ENCODE data around the gene ANAPC4. TPM values are rescaled to one million over a fixed set of nuclear protein-coding genes. Genes with fewer than 3 reads are reported as not detected.
"Not testable (repeated sequence)": the region's sequence is repeated elsewhere in the genome, so short reads cannot be mapped to it uniquely, and the experiment has no call there.

The ANAPC4 gene
- total RNA-seq, 1 donor from 2014 or later: 18.2 TPM

DNA sequence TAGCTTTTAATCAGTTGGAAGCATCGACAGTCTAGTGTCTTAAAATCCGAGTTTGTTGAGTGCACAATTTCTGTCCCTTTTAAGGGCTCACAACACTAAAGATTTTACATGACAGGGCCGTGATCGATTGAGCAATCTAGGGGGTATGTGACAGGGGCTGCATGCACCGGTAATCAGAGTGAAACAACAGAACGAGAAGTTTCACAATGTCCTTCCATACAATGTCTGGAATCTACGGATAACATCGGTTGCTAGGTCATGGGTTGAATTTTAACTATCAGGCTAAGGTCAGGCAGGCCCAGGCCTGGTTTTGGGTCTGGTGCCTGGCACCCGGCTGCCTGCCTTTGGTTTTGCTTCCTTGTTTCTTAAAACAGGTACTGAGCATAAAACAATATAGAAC lies 4.5 kb upstream of the ANAPC4 start:
- DNase-seq (ENCODE audit: extremely low read depth, low read depth, low spot score): not testable (repeated sequence)

DNA sequence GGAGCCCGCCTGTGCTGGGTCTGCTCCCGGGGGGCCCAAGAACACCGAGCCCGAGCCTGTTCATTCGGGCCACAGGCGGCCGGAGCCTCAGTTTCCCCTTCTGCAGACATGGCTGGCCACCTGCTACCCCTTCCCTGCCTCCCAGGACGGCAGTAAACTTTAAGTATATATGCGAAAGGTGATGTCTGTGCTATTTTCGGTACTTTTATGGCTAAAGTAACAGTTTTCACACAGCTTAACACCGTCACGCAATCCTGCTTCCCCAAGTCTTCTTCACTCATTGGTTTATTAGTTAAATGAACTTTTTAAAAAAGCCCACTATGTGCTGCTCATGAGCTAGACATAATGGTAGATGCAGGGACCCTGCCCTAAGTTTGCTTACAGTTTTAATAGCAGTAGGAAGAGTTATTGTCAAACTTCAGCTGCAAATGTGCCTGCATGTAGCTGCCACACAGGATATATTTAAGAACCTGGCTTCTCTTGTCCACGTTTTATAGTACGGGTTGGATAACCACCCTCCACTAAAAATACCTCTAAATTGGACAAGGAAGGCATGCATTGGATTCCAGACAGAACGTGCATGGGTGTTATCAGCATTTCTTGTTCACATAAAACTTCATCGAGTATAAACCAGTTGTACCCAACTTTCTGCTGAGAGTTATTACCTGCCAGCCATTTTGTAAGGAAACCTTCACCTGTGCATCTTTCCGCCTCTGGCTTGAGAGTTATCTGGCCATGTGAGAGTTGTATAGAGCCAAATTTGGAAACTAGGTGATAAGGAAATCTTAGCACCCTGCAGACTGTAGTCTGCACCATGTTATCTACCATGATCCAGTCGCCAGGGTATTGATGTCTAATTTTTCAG lies 741 bp downstream of the ANAPC4 start:
- no peak for DNase-seq (ENCODE audit: extremely low read depth, low read depth, low spot score)

- DNase-seq (ENCODE audit: extremely low read depth, low read depth, low spot score): no peak
These were observed 1.3 kb downstream of the ANAPC4 start for GRCh38 chr4:25378437-25378743.

DNA sequence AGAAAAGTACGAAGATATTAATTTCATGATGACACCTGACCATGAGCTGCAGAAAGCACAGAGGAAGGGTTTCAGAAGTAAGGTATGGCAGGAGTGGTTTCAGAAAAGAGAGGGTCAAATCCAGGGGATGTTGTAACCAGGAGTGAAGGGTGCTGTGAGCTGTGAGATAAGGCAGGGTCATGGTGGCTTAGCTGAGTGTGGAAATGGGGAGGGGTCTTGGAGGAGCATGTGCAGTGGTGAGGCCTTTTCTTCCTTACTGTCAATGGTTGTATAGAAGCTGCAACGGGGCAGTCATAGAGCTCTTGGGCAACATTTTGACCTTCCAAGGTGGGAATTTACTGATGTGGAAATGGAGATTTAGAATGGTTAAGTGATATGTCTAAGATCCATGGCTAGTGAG lies 2.5 kb downstream of the ANAPC4 start:
- DNase-seq (ENCODE audit: extremely low read depth, low read depth, low spot score): no peak

DNA sequence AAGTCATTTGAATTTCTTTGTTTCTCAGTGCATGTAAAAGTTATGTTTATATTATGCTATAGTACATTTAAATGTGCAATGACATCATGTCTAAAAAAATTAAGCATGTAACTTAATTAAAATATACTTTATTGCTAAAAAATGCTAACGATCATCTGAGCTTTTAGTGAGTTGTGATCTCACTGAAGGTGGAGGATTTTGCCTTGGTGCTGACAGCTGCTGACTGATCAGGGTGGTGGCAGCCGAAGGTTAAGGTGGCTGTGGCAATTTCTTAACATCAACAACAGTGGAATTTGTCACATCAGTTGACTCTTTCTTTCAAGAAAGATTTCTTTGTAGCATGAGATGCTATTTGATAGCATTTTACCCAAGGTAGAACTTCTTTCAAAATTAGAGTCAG lies 6.6 kb downstream of the ANAPC4 start:
- no peak for DNase-seq (ENCODE audit: extremely low read depth, low read depth, low spot score)

GRCh38 chr4:25386926-25387325 lies 9.9 kb downstream of the ANAPC4 start:
- no peak for DNase-seq (ENCODE audit: extremely low read depth, low read depth, low spot score)

DNA sequence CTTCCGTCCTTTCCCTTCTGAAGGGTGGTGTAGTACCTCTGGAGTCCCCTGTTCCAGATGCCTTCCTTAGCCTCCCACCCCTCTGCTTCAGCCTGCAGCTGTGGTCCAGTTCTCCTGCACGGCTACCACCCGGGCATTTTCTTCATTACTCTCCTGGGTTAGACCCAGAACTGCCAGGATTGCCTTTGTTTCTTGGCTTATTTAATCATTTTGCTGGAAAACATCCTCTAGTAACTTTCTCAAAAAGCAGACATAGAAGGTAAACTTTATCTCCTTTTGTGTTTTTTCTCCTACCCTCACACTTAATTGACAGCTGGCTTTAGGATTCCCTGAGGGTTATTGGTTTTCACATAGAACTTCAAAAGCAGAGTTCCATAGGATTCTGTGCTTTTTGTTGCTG lies 20.2 kb downstream of the ANAPC4 start:
- DNase-seq (ENCODE audit: extremely low read depth, low read depth, low spot score): no peak

GRCh38 chr4:25399510-25399909 lies 22.4 kb downstream of the ANAPC4 start:
- DNase-seq (ENCODE audit: extremely low read depth, low read depth, low spot score): no peak

DNA sequence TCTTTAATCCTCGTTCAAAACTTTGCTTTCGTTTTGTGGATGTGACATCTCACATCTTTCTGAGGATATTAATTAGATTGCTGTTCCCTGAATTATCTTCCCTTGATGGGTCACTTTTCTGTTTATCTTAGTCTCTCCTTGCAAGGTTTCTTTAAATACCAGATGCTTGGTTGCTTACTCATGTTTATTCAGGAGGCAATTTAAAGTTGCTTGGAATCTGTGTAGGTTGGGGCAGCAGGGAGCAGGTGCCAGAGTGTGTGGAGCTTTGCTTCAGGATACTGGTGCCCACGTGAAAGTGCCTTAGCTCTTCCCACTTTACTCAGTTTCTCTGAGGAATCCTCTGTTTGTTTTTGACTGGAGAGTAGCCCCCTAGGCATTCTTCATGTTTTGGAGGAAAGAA lies 24.0 kb downstream of the ANAPC4 start:
- no peak for DNase-seq (ENCODE audit: extremely low read depth, low read depth, low spot score)

GRCh38 chr4:25402521-25402920 lies 25.5 kb downstream of the ANAPC4 start:
- DNase-seq (ENCODE audit: extremely low read depth, low read depth, low spot score): no peak

GRCh38 chr4:25403699-25404098 lies 26.6 kb downstream of the ANAPC4 start:
- no peak for DNase-seq (ENCODE audit: extremely low read depth, low read depth, low spot score)

DNA sequence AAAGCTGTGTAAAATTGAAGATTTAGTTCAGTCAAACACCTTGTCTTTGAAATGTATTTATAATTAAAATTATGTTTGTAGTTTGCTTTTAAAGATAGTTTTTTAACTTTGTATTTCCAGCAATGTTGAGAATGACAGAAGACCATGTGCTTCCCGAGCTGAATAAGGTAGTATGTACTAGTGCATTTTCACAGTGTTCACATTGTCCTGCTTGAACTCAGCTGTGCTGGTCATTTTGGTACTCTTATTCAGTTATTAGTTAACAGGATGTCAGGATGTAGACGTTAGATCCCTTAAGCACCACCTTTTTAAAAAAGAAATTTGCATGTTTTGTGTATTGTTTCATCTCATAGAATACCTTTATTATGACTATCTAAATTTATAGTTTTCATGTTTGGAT lies 28.4 kb downstream of the ANAPC4 start:
- DNase-seq (ENCODE audit: extremely low read depth, low read depth, low spot score): no peak

DNA sequence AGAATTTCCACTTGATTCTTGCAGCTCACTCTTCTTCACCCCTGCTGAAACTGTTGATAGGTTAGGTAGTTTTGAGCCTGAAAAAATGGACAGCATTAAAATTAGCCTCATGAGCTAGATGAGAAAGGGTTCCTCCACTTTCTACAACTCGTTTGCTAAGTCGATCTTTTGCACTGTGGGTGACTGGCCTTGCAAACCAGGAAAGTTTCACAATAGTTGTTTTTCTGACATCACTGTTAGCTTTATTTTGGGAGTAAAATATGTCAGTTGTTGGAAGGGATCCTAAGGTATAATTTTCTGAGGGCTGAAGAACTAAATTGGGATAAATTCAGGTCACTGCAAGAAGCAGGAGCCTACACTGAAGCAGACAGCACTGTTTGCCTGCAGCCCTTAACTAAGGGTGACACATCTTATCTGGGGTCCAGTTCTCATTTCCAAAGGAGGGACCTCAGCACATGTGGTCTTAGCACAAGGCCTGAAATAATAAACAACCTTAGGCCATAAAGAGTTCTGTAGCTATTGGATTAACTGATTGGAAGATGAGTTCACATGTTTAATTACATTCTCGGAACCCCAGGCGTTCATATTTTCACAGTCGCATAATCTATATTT lies 29.1 kb downstream of the ANAPC4 start:
- no peak for DNase-seq (ENCODE audit: extremely low read depth, low read depth, low spot score)

DNA sequence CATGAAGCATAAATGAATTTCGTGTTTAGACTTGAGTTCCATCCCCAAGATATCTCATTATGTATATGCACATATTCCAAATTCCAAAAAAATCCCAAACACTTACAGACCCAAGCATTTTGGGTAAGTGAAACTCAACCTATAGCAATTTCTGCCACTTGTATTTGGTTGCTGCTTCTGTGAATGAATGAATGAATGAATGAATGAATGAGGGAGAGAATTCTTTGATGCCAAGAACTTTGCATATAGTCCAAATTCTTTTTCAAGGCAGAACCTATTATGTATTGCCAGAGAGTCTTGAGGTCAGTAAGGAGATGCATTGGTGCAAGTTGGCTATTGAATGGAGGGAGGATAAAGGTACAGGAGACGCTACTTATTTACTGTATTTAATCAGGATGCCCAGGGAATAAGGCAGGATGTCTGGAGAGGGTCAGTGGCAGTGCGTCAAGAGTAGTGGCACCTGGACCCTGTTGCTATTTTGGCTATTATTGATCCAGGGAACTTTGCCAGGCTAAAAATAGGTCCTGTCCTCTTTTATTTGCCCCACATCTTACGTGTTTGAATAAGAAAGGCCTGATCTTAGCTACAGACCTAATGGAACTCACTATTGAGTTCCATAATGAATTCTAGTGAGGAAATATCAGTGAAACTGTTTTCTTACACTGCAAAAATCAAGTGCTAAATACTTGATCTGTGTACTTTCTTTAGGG lies 33.9 kb downstream of the ANAPC4 start:
- no peak for DNase-seq (ENCODE audit: extremely low read depth, low read depth, low spot score)

GRCh38 chr4:25413261-25413660 lies 36.2 kb downstream of the ANAPC4 start:
- DNase-seq (ENCODE audit: extremely low read depth, low read depth, low spot score): no peak

DNA sequence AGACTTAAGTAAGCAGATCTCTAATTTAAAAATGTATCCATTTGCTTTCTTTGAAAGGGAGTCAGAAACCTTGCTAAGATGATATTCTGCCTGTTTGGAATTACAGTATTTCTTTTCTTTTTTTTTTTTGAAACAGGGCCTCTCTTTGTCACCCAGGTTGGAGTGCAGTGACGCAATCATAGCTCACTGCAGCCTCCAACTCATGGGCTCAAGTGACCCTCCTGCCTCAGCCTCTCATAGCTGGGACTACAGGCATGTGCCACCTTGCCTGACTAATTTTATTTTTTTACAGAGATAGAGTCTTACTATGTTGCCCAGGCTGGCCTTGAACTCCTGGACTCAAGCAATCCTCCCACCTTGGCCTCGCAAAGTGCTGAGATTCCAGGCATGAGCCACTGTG lies 40.0 kb downstream of the ANAPC4 start:
- no peak for DNase-seq (ENCODE audit: extremely low read depth, low read depth, low spot score)

DNA sequence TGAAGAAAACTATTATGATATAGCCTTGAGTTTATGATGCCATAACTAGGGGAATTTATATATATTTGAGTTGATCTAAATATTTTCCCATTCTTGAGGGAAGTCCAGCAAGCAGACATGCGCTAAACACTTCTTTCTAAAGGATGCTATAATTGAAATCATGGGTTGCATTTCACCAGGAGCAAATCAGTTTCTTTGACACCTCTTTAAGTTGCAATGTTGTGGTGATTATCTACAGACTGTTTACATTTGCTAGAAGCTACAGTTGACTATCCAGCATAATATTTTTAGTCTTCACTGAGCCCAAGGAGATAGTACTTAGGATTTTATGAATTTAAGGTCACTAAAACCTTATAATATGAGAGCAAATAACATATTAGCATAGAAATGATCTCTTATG lies 43.9 kb downstream of the ANAPC4 start:
- DNase-seq (ENCODE audit: extremely low read depth, low read depth, low spot score): no peak

- DNase-seq (ENCODE audit: extremely low read depth, low read depth, low spot score): no peak
These were observed 44.9 kb downstream of the ANAPC4 start for GRCh38 chr4:25421816-25422525.

- no peak for DNase-seq (ENCODE audit: extremely low read depth, low read depth, low spot score)
These were observed 46.5 kb downstream of the ANAPC4 start for GRCh38 chr4:25423548-25423947.

DNA sequence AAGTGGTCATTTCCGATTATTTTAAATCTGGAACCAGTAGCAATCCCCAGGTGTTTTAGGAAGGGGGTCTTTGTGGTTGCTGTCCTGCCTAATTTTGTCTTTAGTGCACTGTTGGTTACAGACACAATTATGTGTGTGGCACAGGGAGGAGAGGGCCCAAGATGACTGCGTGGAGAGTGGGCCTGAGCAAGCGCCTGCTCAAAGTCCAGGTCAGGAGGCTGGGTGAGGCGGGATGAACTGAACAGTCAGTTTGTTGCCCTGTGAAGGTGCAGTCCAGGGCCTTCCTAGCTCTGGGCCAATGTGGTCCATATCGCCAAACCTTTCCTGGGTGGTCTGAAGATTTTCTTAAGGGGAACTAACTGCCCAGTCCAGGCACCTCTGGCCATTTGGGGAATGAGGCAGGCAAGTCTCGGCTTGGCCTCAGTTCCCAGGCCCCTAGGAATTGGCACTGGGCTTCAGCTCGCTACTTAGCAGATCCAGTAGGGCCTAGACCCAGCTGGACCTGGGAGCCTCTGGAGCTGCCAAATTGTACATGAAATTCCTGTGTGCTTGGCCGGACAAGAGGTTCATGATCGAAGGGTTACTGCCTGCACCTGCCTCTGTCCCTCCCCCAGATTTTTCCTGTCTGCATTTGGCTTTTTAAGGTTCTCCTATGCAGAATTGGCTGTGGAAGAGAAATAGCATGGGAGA lies 47.6 kb downstream of the ANAPC4 start:
- DNase-seq (ENCODE audit: extremely low read depth, low read depth, low spot score): no peak

GRCh38 chr4:25425361-25425760 lies 48.3 kb downstream of the ANAPC4 start:
- DNase-seq (ENCODE audit: extremely low read depth, low read depth, low spot score): no peak
